GM12801 (cell line): ENCODE measurements around the gene GID8.

Experiments used
- CTCF ChIP-seq: IDR thresholded peaks from one replicate; pipeline ENCODE4 v1.5.1; 2011; ENCODE audit warnings: control low read depth; ENCODE audit not compliant: insufficient read length; ENCODE audit errors: extremely low read depth

Gene GID8

GRCh38 chr20:62953839-62954703, 16.1 kb downstream of the GID8 start:
- no peak for TF ChIP-seq CTCF

- TF ChIP-seq CTCF, result no peak
Measured at GRCh38 chr20:62955519-62956386, 17.8 kb downstream of the GID8 start.

GRCh38 chr20:62956387-62957135, 18.6 kb downstream of the GID8 start:
- no peak for TF ChIP-seq CTCF

- no peak for TF ChIP-seq CTCF
Measured at GRCh38 chr20:62957136-62958117, 19.5 kb downstream of the GID8 start.

- TF ChIP-seq CTCF, result no peak
Measured at GRCh38 chr20:62958388-62959100, 20.6 kb downstream of the GID8 start.
